Activated T-helper 1 cell treated with Interleukin-2 at 50 U/mL for 16 hours (primary cell): ENCODE results near the gene TXNDC15.
"Not testable (repeated sequence)": the region's sequence is repeated elsewhere in the genome, so short reads cannot be mapped to it uniquely, and the experiment has no call there.

ENCODE experiments used
- DNase-seq: peaks from one replicate; pipeline ENCODE4 v3.0.0-alpha.2; 2020; ENCODE audit warnings: low read depth

TXNDC15 gene

DNA sequence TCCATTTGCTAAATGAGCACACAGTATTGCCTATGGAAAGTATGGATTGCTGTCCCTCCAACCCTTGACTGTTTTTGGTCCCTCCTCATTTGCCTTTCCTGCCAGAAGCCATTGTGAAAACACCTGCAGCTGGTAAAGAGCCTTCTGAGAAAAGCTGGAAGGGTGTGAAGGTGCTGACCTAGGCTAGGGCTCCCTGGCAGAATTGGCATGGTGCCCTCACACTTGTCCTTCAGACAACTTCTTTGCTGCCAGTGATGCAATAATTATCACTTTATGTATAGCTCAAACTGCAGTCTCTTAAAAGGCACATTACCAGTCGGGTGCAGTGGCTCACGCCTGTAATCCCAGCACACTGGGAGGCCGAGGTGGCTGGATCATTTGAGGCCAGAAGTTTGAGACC, 4.2 kb downstream of the TXNDC15 start:
- no peak for DNase-seq

DNA sequence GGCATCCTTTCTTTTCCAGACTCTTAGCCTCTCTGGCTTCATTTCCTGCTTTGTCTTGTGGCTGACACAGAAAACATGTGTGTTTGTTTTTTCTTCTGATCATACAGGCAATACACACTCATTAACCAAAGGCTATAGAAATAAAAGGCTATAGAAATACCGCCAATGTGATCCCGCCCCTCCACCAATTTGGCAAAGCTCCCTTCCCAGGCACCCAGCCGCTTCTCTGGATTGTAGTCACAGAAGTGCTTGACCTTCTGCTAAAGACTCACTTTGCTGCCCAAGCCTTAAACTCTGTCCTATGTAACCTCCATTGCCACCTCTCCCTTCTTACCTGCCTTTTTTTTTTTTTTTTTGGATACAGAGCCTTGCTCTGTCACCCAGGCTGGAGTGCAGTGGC, 5.3 kb downstream of the TXNDC15 start:
- no peak for DNase-seq

GRCh38 chr5:134880937-134881336, 6.8 kb downstream of the TXNDC15 start:
- DNase-seq: not testable (repeated sequence)

DNA sequence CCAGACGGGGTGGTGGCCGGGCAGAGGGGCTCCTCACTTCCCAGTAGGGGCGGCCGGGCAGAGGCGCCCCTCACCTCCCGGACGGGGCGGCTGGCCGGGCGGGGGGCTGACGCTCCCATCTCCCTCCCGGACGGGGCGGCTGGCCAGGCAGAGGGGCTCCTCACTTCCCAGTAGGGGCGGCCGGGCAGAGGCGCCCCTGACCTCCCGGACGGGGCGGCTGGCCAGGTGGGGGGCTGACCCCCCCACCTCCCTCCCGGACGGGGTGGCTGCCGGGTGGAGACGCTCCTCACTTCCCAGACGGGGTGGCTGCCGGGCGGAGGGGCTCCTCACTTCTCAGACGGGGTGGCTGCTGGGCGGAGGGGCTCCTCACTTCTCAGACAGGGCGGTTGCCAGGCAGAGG, 7.5 kb downstream of the TXNDC15 start:
- DNase-seq: not testable (repeated sequence)

GRCh38 chr5:134887593-134888159, 13.5 kb downstream of the TXNDC15 start:
- DNase-seq: no peak

- DNase-seq: no peak
Measured at GRCh38 chr5:134889335-134889734, 15.2 kb downstream of the TXNDC15 start.

- DNase-seq: no peak
Measured at GRCh38 chr5:134891473-134891872, 17.3 kb downstream of the TXNDC15 start.

- no peak for DNase-seq
Measured at GRCh38 chr5:134892282-134892681, 18.1 kb downstream of the TXNDC15 start.

DNA sequence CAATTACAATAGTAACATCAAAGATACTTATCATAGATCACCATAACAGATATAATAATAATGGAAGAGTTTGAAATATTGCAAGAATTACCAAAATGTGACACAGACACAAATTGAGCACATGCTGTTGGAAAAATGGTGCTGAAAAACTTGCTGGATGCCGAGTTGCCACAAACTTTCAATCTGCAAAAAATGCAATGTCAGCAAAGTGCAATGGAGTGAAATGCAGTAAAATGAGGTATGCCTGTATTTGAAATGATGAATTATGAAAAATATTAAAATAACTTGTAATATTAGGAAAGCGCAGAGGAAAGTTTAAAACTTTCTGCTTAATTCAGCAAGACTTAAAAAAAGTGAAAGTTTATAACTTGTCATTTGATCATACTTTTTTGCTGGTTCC, 18.8 kb downstream of the TXNDC15 start:
- DNase-seq: no peak

DNA sequence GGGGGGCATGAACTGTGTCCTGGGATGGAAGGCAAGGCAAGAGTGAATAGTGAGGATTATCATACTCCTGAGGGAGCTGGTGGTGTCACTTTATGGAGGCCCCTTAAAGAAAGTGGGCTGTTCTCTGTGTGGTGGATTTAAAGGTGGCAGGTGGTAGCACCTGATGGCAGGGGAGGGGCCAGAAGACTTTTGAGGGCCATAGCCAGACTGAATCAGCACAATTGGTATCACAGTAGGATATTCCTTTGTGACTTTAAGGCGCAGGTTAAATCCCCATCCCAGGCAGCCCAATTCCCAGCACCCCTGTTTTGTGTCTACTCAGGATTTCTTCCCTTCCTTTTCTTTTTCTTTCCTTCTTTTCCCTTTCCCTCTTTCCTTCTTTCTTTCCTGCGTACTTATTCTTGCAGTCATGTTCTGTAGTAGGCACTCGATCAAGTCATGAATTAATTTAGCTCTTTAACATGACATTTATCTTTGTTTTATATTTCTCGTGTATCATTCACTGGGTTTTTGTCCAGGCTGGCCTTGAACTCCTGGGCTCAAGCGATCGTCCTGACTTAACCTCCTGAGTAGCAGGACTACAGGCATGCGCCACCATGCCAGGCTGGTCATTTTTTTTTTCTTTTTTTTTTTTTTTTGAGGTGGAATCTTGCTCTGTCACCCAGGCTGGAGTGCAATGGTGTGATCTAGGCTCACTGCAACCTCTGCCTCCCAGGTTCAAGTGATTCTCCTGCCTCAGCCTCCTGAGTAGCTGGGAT, 19.8 kb downstream of the TXNDC15 start:
- DNase-seq: no peak

DNA sequence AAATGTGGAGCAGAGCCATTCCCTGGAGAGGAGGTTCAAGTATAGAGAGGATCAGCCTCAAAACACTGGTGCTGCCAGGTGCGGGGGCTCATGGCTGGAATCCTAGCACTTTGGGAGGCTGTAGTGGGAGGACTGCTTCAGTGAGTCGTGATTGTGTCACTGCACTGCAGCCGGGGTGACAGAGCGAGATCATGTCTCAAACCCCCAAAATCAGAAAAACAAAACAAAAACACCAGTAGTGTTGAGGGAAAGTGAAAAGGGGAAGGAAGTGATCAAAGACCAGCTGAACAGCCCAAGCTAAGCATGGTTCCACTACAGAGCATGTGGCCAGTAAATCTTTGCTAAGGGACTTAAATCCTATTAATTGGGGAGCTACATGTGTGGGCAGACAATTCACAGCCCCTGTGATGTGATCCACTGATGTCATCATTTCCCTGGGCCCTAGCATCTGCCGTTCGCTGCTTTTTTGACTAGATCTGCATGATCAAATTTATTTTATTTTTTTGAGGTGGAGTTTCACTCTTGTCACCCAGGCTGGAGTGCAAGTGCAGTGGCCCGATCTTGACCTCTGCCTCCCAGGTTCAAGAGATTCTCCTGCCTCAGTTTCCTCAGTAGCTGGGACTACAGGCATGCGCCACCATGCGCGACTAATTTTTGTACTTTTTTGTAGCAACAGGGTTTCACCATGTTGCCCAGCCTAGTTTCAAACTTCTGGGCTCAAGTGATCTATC, 28.1 kb downstream of the TXNDC15 start:
- no peak for DNase-seq

DNA sequence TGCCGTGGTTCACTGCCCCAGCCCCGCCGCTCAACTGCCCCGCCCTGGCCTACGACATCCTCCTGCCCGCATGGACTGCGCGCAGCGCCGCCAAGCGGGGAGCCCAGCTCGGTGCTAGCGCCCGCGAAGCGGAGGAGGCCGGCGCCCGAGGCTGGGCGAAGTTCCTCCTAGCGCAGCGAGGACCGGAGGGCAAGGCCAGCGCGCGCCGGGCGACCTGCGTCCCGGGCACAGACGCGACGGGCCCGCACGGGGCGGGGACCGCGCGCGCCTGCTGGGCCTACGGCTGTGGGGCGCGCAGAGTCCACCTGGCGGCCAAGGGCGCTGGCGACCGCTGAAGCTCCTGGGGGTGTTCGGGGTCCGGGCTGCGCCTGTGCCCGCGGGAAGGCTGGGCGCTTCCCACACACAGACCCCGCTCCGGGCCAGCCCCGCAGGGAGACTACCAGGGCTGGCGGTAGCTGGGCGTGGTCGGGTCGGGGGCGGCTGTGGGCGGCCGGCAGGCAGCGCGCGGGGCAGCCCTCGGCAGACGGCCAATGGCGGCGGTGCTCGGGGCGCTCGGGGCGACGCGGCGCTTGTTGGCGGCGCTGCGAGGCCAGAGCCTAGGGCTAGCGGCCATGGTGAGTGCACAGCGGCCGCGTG, 30.6 kb downstream of the TXNDC15 start, which contains the start of gene PCBD2:
Gene PCBD2, plus strand, starts transcription at position 522 of the 636 bp plus-strand sequence. Its CDS starts 9 bp downstream, at position 531.
- peak; percentile 87 for DNase-seq

GRCh38 chr5:134905246-134905996, 31.2 kb downstream of the TXNDC15 start:
- DNase-seq: peak; percentile 26

- no peak for DNase-seq
Measured at GRCh38 chr5:134906811-134907210, 32.6 kb downstream of the TXNDC15 start.

GRCh38 chr5:134910752-134911151, 36.6 kb downstream of the TXNDC15 start:
- not testable (repeated sequence) for DNase-seq

- DNase-seq: no peak
Measured at GRCh38 chr5:134911285-134912206, 37.4 kb downstream of the TXNDC15 start.

GRCh38 chr5:134913254-134913653, 39.1 kb downstream of the TXNDC15 start:
- no peak for DNase-seq

DNA sequence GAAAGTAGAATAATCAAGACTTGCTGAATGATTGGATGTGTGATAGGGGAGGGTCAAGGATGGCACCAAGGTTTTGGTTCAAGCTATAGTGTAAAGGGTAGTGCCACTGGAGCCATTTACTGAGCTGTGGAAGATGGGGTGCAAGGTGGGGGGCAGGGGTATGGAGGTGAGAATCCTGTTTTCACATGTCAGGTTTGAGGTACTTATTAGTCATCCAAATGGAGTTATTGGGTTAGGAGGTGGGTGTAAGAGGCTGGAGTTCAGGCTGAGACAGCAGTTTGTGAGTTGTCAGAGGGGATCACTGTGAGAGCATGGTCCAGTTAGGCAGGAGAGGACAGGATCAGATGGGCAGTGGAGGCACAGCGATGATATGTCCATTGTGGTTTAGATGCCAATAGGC, 39.6 kb downstream of the TXNDC15 start:
- no peak for DNase-seq

DNA sequence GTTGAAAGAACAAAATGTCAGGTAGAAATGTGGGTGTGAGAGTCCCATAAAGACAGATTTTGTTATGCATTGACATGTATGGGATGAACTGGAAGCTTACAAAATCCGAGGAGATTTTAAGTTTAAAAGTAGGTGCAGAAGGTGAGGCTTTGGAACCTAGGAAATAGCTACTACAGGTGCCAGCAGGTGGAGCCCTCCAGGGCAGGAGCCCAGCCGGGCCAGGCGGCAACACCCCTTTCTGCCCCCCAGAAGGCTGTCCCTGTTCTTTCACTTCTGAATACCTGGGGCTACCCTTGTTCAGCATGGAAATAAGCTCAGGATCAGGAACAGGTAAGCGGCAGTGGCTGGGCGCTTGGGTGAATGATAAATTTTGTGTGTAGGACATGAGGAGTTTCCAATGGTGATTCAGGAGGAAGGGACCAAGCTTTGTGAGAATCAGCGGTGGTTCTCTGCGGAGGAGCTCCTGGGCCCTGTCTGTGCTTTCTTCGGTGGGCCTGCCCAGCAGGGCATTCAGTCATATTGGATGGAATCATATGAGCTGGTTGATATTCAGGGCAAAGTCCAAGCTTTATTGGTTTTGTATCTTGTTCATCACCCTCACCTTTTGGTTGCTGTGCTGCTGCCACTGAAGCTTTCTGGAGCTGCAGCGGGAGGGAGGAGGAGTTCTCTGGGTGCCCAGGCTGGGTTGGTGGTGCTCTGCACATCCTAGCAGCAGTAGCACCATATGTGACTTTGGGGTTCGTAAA, 43.1 kb downstream of the TXNDC15 start:
- DNase-seq: no peak

DNA sequence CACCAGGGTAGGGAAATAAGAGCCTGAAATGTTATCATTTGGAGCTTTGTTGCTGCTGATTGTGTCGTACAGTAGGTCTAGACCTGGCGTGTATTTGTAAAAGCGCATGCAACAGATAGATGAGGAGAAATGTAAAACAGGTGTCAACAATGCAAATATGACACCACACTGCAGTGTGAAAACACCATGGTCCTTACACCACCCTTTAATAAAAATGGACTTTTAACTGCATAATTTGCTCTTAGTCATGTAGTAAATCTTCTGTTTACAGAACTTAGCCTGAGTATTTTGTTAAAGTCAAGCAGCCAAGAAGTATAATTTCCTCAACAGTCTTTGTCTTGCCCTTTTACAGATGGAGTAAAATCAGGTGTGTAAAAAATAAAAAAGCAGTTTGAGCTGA, 44.7 kb downstream of the TXNDC15 start:
- DNase-seq: no peak
